OCI-LY7 (cell line): ENCODE measurements around the gene B4GAT1.

Experiments
- EZH2phosphoT487 ChIP-seq: fragments of 200-600 bp; sonication (generic); IDR thresholded peaks from 2 replicates; pipeline ENCODE4 v1.6.1; 2018; ENCODE audit warnings: low read depth, borderline replicate concordance, mild to moderate bottlenecking, mixed run types, antibody characterized with exemption, low read length, moderate library complexity, mixed read lengths
- TF ChIP-seq, protein P1 (sequence below): fragments of 200-600 bp; sonication (generic); conservative IDR thresholded peaks from 2 replicates; pipeline ENCODE4 v1.5.1; 2014; ENCODE audit warnings: mild to moderate bottlenecking, antibody characterized with exemption, low read length, moderate library complexity, mixed read lengths

DNA sequence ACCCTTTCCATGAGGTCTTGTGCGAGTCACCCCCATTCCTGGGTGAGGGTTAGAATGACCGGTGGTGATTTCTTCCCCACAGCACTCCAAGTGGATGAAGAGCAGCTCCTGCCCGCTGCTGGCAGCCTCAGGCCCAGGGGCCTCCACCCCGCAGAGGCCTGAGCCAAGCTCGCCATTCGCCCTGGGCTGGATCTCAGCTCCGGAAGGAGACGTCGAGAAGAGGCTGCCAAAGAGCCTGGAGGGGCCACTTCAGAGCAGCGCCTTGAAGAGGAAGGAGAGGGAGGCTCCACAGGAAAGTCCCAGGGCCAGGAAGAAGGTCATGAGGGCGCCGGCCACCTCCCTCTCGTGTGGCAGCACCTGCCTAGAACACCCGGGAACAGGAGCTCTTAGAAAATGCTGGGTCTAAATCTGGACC is 15.8 kb upstream of the B4GAT1 start:
- TF ChIP-seq, protein P1, sequence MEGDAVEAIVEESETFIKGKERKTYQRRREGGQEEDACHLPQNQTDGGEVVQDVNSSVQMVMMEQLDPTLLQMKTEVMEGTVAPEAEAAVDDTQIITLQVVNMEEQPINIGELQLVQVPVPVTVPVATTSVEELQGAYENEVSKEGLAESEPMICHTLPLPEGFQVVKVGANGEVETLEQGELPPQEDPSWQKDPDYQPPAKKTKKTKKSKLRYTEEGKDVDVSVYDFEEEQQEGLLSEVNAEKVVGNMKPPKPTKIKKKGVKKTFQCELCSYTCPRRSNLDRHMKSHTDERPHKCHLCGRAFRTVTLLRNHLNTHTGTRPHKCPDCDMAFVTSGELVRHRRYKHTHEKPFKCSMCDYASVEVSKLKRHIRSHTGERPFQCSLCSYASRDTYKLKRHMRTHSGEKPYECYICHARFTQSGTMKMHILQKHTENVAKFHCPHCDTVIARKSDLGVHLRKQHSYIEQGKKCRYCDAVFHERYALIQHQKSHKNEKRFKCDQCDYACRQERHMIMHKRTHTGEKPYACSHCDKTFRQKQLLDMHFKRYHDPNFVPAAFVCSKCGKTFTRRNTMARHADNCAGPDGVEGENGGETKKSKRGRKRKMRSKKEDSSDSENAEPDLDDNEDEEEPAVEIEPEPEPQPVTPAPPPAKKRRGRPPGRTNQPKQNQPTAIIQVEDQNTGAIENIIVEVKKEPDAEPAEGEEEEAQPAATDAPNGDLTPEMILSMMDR = no peak
- no peak for TF ChIP-seq EZH2phosphoT487
